Measurements from ENCODE around the gene OR5K1.
A peak's percentile ranks its signal among the peaks of the same experiment; 100 is the strongest.

The OR5K1 gene

GRCh38 chr3:98518816-98519215 lies 55.8 kb downstream of the OR5K1 start:
- DNase-seq: no peak

- DNase-seq: no peak
Observed at GRCh38 chr3:98519351-98519750, 56.4 kb downstream of the OR5K1 start.

DNA sequence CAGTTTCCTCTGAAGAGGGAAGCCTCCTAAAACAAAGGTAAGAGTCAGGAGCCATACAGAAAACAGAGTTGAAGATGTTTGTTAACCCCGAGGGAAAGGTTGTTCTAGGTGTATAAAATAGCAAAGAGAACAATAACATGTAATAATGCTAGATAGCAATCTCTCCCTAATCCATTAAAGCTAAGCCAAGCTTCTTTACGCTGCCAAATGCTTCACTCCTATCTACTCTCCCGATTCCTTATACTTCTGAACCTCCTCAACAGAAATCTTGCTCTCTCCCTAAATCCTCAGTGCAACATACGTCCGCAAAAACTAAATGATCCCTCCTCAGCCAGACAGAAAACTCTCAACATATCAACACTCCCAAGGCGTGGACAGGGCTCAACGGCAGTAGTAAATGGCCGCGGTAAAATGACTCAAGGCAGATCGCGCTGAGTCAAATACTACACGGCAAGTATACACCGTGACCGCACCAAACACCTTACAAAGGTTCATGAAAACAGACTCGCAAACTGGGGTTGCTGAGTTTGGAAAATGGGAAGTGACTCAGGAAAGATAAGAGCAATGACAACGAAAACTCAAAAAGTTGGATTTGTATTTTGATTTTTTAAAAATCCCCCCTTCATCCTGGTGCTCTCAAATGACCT lies 59.0 kb downstream of the OR5K1 start:
- DNase-seq: peak; percentile 58

Data from activated naive CD4-positive, alpha-beta T cell treated with anti-CD3 and anti-CD28 coated beads, Interleukin-2, amount 50 U/mL, for 16 hours (primary cell).